Measurements from ENCODE around the gene SOX13. TPM values are rescaled to one million over a fixed set of nuclear protein-coding genes. Genes with fewer than 3 reads are reported as not detected.

Gene SOX13
- total RNA-seq, 1 donor from 2014 or later, result 9.1 TPM

DNA sequence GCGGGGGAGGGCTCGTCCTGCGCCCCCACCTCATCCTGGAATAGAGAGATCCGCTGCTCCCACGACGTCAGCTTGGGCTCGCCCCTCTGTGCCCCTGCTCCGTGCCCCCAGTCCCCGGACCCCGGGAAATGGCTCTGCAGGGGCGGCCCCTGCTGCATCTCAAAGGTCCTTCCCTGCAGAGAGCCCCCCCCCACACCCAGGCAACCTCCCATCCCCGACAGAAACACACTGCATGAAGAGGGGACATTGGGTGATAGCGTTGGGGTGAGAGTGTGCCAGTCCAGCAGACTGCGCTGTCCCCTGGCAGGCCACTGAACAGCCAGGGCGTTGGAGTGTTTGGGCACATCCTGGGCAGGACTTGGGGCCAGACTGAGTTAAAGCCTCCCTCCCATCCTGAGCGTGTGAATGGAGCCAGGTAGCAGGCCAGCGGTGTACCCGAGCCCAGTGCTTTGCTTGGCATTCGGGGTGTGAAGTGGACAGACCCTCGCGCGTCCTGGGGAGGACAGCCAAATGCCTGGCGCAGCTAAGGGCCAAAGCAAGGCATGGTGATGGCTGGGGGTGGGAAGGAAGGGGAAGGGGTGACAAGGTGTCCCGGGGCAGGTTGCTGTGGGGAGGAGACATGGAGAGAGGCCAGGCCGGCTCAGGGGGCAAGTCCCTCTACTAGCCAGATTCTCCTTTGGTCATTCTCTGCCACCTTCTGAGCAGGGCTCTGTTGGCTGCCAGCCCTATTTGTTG lies 79.6 kb downstream of the SOX13 start:
- DNase-seq (ENCODE audit: low spot score), result peak; percentile 87
- Mint-ChIP-seq H3K4me1 (ENCODE audit: low read depth) (peaks cover 15% of the 10 kb centered on the region), H3K4me3 (ENCODE audit: unreplicated experiment) (peak overlapping the region; percentile 71), H3K9me3 (ENCODE audit: low read depth) (no peaks in the 10 kb centered on the region), H3K27me3 (ENCODE audit: low read depth) (peaks cover 7% of the 10 kb centered on the region), H3K27ac (ENCODE audit: unreplicated experiment) (no peak overlapping the region), H3K36me3 (ENCODE audit: low read depth) (no peaks in the 10 kb centered on the region)
- TF ChIP-seq, protein P1, sequence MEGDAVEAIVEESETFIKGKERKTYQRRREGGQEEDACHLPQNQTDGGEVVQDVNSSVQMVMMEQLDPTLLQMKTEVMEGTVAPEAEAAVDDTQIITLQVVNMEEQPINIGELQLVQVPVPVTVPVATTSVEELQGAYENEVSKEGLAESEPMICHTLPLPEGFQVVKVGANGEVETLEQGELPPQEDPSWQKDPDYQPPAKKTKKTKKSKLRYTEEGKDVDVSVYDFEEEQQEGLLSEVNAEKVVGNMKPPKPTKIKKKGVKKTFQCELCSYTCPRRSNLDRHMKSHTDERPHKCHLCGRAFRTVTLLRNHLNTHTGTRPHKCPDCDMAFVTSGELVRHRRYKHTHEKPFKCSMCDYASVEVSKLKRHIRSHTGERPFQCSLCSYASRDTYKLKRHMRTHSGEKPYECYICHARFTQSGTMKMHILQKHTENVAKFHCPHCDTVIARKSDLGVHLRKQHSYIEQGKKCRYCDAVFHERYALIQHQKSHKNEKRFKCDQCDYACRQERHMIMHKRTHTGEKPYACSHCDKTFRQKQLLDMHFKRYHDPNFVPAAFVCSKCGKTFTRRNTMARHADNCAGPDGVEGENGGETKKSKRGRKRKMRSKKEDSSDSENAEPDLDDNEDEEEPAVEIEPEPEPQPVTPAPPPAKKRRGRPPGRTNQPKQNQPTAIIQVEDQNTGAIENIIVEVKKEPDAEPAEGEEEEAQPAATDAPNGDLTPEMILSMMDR (IDR thresholded peaks at IDR 0.05), result no peak

DNA sequence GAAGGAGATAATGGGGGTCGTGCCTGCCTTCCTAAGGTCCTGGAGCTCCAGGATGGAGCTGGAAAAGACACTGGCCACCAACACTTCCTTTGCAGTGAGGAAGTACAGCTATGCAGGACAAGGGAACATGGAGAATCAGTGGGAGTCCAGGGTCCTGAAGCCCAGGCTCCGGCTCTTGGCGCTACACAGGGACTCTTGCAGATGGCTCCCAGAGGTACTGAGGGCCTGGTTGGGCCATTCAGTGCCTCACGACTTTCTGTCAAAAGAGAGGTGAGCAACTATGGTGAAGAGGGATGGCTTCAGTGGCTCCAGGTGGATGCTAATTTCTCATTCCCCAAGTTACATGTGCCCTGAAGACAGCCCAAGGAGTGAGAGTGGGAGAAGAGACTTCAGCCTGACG lies 80.8 kb downstream of the SOX13 start:
- Mint-ChIP-seq H3K4me3 (ENCODE audit: unreplicated experiment) (no peak overlapping the region), H3K27me3 (ENCODE audit: low read depth) (peaks cover 9% of the 10 kb centered on the region), H3K4me1 (ENCODE audit: low read depth) (peaks cover 15% of the 10 kb centered on the region), H3K9me3 (ENCODE audit: low read depth) (no peaks in the 10 kb centered on the region), H3K36me3 (ENCODE audit: low read depth) (no peaks in the 10 kb centered on the region), H3K27ac (ENCODE audit: unreplicated experiment) (no peak overlapping the region)
- DNase-seq (ENCODE audit: low spot score), result peak; percentile 50
- TF ChIP-seq, protein P1 (IDR thresholded peaks at IDR 0.05), result no peak

DNA sequence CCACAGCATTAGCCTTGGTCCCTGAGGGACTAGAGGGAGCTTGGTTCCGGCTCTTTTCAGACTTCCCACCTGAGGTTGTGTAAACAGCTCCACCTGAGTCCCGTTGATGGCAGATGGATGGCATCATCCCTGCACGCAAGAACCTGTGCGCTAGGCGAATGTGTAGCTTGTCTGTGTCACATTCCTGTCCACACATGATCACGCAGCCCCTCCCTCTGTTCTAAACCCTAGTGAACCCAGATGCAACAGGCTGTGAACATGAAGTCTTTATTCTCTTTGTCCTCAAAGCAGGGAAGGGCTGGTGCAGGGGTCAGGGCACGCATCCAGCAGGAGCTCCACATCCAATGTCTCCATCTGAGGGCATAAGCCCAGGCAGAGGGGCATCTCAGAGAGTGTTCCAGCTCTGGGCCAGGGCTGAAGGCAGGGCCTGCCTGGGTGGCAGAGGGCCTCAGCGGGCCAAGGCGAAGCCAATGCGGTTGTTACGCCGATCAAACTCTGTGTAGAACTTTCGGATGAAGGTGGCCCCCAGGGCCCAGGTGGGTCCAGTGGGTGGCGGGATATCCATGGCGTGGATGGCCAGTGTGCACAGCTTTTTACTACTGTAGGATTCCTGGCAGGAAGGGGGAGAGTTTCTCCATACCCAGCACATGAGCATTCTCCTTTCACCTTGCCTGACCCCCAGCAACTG lies 81.8 kb downstream of the SOX13 start:
- peaks cover 15% of the 10 kb centered on the region for H3K4me1 Mint-ChIP-seq (ENCODE audit: low read depth)
- no peak overlapping the region for H3K4me3 Mint-ChIP-seq (ENCODE audit: unreplicated experiment)
- TF ChIP-seq, protein P1 (IDR thresholded peaks at IDR 0.05), result no peak
- peaks cover 9% of the 10 kb centered on the region for H3K27me3 Mint-ChIP-seq (ENCODE audit: low read depth)
- H3K9me3 Mint-ChIP-seq (ENCODE audit: low read depth), result no peaks in the 10 kb centered on the region
- H3K36me3 Mint-ChIP-seq (ENCODE audit: low read depth), result no peaks in the 10 kb centered on the region
- DNase-seq (ENCODE audit: low spot score), result peak; percentile 68
- H3K27ac Mint-ChIP-seq (ENCODE audit: unreplicated experiment), result no peak overlapping the region

DNA sequence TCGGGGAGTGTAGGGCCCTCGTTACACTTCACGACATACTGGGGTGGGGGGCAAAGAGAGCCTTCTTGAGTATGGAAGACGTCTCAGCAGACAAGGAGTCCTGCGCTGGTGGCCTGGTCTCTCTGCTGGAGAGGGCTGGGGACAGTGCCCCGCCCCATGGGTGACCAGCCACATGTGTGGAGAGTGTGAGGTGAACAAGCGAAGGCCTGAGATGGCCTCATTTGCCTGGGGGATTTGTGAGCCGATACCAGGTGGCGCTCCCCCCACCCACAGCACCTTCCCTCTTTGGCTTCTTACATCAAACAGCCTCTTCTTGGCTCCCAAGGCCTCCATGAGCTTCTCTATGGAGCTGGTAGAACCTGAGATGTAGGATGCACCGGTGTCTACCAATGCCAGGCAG lies 83.0 kb downstream of the SOX13 start:
- H3K4me3 Mint-ChIP-seq (ENCODE audit: unreplicated experiment), result no peak overlapping the region
- peaks cover 15% of the 10 kb centered on the region for H3K27me3 Mint-ChIP-seq (ENCODE audit: low read depth)
- DNase-seq (ENCODE audit: low spot score), result peak; percentile 54
- peaks cover 4% of the 10 kb centered on the region for H3K4me1 Mint-ChIP-seq (ENCODE audit: low read depth)
- H3K9me3 Mint-ChIP-seq (ENCODE audit: low read depth), result no peaks in the 10 kb centered on the region
- H3K36me3 Mint-ChIP-seq (ENCODE audit: low read depth), result no peaks in the 10 kb centered on the region
- TF ChIP-seq, protein P1 (IDR thresholded peaks at IDR 0.05), result no peak
- no peak overlapping the region for H3K27ac Mint-ChIP-seq (ENCODE audit: unreplicated experiment)

DNA sequence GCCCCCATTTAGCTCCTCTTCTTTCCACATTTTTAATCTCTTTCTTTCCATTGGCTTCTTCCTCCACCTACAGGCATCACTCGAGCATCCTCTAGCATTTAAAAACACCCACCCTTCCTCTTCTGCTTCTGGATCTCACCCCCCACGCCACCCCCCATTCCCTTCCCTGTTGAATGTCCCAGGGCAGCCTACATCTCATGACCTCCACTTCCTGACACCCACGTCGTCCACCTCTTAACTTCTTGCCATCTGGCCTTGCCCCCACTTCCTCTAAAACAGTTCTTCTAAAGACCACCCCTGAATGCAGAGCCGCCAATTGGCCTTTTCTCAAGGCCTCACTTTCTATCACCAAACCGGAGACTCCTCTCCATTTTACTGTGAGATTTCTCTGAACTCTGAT lies 85.0 kb downstream of the SOX13 start:
- H3K4me1 Mint-ChIP-seq (ENCODE audit: low read depth), result peaks cover under 1% of the 10 kb centered on the region
- H3K36me3 Mint-ChIP-seq (ENCODE audit: low read depth), result no peaks in the 10 kb centered on the region
- H3K4me3 Mint-ChIP-seq (ENCODE audit: unreplicated experiment), result no peak overlapping the region
- peaks cover 21% of the 10 kb centered on the region for H3K27me3 Mint-ChIP-seq (ENCODE audit: low read depth)
- no peak overlapping the region for H3K27ac Mint-ChIP-seq (ENCODE audit: unreplicated experiment)
- no peak for DNase-seq (ENCODE audit: low spot score)
- no peaks in the 10 kb centered on the region for H3K9me3 Mint-ChIP-seq (ENCODE audit: low read depth)
- TF ChIP-seq, protein P1 (IDR thresholded peaks at IDR 0.05), result no peak
